GM18870 (cell line): ENCODE measurements around the gene IFNA16.
A peak's percentile ranks its signal among the peaks of the same experiment; 100 is the strongest.
"Not testable (repeated sequence)": the region's sequence is repeated elsewhere in the genome, so short reads cannot be mapped to it uniquely, and the experiment has no call there.

Experiments used
- ATAC-seq: cut with Tn5 transposase; IDR thresholded peaks from one replicate; pipeline ENCODE4 v1.9.1; 2021; ENCODE audit warnings: moderate library complexity; ENCODE audit not compliant: unreplicated experiment

The IFNA16 gene

GRCh38 chr9:21217211-21217610 lies at the start of gene IFNA16:
IFNA16 (minus strand) TSS chr9:21217311; CDS start chr9:21217305, 6 bp downstream.
- not testable (repeated sequence) for ATAC-seq

DNA sequence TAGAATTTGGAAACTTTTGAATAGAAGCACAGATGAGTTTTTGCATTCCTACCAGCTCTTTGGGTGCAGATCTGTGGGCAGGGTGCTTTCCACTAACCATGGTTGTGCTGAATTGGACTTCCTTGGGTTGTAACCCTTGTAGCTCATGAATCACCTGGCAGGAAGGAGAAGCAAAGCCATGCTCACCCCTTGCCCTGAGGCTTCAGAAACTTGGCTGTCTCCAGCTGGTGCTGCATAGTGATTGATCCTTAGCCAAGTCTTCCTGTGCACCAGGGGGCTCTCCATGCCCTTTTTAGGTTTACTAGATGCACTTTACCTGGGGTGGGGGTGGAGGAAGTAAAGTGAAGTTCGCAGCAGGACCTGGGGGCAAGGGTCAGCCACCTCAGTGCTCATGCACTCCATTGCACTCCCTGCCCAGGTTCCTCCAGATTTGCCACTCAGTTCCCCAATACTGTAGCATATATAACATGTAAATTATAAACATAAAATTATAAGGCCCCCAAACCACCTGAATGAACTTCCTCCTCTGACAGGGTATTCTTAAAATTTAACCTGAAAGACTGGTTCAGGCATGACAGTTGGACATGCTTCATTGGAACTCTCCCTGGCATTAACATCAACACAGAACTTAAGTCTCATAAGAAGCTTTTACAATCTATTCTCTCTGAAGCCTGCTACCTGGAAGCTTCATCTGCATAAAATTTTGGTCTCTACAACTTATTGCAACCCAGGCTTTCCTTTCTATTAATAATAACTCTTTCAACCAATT lies 48.5 kb upstream of the IFNA16 start:
- no peak for ATAC-seq

GRCh38 chr9:21255538-21256212 lies 38.6 kb upstream of the IFNA16 start:
- no peak for ATAC-seq

DNA sequence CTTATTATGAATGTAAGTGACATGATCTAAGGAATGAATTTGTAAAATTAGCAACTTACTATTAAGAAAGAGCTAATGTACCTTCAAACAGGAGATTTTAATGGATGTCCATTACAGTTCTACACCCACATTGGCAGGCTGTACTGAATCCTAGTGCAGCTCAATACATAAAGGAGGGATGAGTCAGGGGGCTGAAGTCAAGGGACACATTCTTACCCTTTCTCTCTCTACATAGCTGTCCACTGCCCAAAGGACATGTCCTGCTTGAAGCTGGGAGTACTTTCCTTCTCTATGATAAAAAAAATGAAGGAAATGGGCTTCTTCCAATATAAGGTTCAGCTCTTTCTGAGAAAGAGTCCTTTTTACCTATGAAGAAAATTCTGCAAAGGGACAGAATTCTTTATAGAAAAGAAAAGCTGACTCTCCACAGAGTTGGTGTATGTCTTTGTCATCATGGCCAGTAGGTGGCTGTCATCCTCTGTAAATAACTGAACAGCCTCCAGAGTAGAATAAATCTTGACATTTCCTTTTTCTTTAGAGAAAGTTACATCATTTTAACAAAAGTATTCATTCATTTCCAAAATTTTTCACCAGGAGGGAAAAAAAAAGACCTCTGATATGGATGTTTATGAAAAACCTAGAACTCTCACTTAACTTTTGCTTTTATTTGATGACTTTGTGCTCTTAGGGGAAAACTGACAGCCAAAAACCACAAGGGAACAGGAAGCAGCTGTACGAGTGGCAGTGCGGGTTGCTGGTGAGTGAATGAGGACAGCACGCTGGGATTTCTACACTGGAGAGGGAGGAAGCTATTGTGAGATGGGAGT lies 35.8 kb upstream of the IFNA16 start:
- ATAC-seq, result peak; percentile 69

DNA sequence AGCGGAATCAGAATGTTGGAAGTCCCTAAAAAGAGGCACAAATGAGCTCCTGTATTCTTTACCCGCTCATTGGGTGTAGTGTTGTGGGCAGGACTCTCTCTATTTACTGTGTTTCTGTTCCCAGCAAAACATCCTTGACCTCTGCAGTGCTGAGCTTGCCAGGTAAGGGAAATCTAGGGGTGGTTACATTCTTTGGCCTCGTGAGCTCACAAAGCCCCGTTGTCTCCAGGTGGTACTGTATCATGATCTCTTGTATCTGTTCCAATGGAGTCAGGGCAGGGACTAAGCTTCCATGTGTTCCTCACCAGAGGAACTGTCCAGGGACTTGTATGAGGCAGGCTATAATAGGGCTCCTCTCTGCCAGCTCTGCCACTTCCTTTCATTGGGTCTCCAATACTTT lies 34.5 kb upstream of the IFNA16 start:
- ATAC-seq, result no peak

- no peak for ATAC-seq
These were observed 34.1 kb upstream of the IFNA16 start for GRCh38 chr9:21251190-21251589.

DNA sequence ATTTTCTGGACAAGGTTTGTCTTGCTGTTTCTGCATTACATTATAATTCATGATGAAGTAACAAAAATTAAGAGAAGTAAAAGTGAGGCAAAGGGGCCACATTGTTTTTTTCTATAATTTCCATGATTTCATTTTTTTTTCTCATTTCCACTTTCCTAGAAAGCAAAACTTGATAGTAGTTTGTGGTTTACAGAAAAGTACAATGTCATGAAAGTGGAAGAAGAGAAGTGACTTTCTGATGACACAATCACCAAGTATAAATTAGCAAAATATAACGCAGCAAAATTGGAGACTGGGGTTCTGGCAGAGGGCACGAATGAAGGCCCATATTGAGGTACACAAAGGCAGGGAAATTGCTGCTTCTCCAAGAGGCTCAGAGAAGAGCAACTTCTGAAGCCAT lies 27.7 kb upstream of the IFNA16 start:
- ATAC-seq, result no peak

DNA sequence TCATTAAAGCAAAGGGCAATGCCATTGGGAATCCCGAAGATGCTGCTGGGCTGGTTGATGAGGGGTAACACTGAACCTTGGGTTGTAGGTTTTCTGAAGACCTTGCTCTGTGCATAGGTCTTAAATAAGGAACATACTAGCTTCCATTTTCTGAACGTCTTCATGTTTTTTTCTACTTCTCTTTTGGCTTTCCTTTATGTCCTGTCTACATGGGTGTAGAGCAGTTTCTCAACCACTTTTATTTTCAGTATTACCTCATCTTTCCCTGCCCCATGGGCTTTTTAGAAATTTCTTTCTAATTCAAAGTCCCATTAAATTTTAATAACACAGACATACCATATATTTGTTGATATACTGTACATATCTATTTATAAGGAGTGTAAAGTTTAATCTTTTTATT lies 22.8 kb upstream of the IFNA16 start, which contains the start of gene IFNA14:
Gene IFNA14, minus strand, starts transcription at position 95 of the 400 bp plus-strand sequence. Its CDS starts 70 bp downstream, at position 25.
- peak; percentile 52 for ATAC-seq

DNA sequence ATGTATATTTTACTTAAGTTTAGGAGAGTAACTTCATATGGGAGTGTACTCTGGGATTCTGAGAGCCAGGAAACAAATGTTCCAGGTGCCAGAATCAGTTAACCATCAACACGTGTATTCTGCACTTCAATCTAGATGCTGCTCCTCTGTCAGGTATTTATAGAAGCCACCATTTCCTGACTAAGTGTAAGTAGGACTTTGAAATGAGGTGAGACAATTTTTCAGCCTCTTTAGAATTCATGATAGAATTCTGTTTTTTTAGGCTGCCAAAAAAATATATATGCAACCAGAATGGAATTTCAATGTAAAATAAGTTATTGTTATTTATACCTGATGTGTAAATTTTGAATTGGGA lies 19.2 kb upstream of the IFNA16 start:
- ATAC-seq, result not testable (repeated sequence)

DNA sequence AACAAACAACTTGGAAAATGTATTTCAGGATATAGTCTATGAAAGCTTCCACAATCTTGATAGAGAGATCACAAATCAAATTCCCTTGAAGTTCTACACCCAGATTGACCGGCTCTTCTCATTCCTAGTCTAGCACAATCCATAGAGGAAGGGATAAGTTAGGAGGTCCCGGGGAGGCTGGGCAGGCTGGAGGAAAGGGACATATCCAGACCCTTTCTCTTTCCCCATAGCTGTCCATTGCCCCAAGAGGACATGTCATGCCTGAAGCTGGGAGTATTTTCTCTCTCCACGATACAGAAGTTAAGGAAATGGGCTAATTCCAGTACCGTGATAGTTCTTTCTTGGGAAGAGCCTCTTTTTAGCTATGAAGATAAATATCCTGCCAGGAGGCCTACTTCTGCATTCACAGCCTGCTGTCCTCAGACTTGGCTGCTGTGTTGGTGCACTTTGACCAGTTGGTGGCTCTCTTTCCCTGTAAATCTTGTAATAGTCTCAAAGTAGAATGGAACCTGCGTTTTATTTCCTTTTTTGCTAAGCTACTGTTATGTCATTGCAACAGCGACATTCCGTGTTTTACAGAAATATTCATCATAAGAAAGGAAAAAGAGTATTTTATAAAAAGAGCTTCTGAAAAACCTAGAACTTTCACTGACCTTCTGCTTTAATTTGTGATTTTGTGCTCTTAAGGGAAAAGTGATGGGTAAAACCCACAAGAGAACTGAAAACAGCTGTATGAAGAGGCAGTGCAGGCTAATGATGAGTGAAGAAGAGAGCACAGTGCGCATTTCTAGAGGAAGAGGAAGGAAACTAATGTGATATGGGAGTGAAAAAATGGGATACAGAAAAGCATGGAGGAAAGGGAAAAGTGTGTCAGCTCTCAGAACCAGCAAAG lies 18.6 kb upstream of the IFNA16 start:
- peak; percentile 75 for ATAC-seq

- no peak for ATAC-seq
These were observed 17.1 kb upstream of the IFNA16 start for GRCh38 chr9:21234153-21234687.

- no peak for ATAC-seq
These were observed 16.1 kb upstream of the IFNA16 start for GRCh38 chr9:21233258-21233657.

- no peak for ATAC-seq
These were observed 11.0 kb upstream of the IFNA16 start, which contains the start of gene IFNA17 for GRCh38 chr9:21228122-21228521. IFNA17 (minus strand) TSS chr9:21228222; CDS start chr9:21228173, 49 bp downstream.

DNA sequence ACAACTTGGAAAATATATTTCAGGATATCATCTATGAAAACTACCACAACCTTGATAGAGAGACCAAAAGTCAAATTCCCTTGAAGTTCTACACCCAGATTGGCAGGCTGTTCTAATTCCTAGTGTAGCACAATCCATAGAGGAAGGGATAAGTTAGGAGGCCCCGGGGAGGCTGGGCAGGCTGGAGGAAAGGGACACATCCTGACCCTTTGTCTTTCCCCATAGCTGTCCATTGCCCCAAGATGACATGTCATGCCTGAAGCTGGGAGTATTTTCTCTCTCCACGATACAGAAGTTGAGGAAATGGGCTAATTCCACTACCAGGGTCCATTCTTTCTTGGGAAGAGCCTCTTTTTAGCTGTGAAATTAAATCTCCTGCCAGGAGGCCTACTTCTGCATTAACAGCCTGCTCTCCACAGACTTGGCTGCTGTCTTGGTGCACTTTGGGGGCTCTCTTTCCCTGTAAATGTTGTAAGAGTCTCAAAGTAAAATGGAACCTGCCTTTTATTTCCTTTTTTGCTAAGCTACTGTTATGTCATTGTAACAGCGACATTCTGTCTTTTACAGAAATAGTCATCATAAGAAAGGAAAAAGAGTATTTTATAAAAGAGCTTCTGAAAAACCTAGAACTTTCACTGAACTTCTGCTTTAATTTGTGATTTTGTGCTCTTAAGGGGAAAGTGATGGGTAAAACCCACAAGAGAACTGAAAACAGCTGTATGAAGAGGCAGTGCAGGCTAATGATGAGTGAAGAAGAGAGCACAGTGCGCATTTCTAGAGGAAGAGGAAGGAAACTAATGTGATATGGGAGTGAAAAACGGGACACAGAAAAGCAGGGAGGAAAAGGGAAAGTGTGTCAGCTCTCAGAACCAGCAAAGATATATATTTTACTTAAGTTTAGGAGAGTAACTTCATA lies 3.4 kb downstream of the IFNA16 start:
- peak; percentile 74 for ATAC-seq

DNA sequence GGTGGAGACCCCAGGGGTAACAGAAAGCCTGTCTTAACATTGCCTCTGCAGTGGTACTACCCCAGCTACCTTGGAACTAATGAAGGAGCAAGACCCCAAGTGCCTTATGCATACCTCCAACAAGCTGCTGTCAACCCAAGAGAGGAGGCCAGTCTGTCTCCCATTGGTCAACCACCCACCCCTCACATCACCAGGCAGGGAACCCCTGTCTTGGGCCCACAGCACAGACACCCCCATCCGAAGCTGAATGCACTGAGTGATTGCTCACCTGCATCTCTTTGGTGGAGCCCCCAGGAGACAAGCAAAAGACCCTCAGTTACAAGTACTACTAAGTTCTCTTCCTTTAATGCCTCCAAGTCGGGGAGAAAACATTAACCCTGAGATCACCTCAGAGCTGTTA lies 5.0 kb downstream of the IFNA16 start:
- not testable (repeated sequence) for ATAC-seq

GRCh38 chr9:21210782-21211181 lies 6.3 kb downstream of the IFNA16 start:
- ATAC-seq, result not testable (repeated sequence)

DNA sequence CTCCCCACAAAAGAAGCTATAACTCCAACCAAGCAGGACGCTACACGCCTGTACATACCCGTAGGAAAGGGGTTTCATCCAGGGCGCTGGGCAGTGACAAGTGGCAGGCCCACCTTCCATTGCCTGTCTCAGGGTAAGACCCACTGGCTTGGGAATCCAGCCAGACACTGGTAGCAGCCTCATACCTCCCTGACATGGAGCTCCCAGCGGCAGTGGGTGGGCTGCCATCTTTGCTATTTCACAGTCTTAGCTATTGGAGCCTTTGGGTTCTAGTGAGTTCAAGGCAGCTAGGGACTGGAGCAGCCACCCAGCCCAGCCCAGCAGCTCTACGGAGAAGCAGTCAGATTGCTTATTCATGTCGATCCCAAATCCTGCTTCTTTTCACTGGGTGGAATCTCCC lies 6.8 kb downstream of the IFNA16 start:
- no peak for ATAC-seq

DNA sequence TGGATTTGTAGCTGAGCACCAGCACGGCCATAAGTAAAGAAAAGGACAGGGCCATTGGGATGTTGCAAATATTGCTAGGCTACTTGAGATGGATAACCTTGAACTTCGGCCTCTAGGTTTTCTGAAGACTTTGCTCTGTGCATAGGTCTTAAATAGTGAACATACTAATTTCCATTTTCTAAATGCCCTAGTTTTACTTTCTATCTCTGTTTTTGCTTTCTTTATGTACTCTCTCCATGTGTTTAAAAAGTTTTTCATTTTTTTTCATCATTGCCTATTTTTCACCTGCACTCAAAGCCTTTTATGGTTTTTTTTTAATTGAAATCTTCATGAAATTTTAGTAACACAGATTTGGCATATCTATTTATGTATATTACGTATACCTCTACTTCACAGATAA lies 10.1 kb downstream of the IFNA16 start, which contains the start of gene IFNA10:
Gene IFNA10, minus strand, starts transcription at position 101 of the 400 bp plus-strand sequence. Its CDS starts 46 bp downstream, at position 55.
- ATAC-seq, result not testable (repeated sequence)

GRCh38 chr9:21205204-21205603 lies 11.9 kb downstream of the IFNA16 start:
- no peak for ATAC-seq
